Anterior cingulate cortex (tissue), 58 donors: ENCODE data around the gene PIK3R5.
A peak's percentile ranks its signal among the peaks of the same experiment; 100 is the strongest.

ENCODE experiments used
- DNase-seq, 58 donors: peaks; one replicate each; lab custom pipeline; 2025; lab: John Stamatoyannopoulos, UW

Gene PIK3R5

DNA sequence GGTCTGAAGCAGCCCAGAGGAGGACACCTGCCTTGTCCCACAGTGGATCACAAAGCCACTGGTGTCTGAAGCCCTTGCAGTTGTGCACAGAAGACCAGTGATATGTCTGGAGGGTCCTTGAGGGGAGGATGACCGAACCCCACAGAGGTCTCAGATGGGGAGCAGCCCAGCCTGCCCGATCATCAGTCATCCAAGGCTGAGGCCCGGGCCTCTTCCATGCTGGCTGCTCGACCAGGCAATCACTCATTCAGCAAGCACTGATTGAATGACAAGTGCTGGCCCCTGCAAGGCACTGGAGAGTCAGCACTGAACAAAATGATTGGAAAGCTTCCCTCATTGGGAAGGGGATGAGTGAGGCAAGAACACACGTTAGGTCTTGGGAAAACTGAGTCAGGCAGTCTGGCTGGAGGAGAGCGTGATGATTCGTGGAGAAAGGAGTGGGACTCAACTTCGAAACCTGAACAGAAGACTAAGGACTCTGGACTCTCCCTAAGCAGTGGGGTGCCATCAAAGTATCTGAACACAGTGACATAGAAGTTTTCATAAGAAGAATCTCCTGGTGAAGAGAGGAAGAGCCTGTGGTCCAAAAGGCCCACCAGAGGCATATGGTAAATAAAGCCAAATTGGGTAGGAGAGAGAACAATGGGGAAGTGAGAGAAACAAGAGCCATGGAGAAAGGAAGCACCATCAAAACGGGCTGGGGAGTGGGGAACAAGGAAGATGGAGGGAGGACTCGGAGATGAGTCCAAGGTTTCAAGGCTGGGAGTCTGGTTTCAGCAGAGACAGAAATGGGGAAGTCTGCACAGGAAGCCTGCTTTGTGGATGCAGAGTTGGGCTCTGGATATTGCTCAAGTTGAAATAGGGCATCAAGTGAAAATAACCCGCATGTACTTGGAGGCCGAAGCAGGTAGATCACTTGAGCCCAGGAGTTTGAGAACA lies 10.2 kb downstream of the PIK3R5 start:
- DNase-seq: peak in 5 of 58 donors; percentile 5 to 23 (median 12)

DNA sequence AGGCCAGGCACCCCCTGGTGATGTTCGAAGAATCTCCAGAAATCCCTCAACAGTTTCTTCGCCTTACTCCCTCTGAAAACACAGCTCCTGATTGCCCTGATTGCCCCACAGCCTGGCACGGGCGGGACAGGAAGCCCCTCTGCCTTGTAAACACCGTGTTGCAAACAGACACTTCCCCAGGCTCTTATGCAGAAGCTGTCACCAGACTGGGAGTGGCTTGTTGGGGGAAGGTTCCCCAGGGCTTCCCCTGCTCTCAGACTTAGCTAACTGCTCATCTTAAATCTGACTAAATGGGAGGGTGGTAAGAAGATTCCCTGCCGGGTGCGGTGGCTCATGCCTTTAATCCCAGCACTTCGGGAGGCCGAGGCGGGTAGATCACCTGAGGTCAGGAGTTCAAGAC lies 11.2 kb downstream of the PIK3R5 start:
- DNase-seq: peak in 12 of 58 donors; percentile 3 to 50 (median 21)

DNA sequence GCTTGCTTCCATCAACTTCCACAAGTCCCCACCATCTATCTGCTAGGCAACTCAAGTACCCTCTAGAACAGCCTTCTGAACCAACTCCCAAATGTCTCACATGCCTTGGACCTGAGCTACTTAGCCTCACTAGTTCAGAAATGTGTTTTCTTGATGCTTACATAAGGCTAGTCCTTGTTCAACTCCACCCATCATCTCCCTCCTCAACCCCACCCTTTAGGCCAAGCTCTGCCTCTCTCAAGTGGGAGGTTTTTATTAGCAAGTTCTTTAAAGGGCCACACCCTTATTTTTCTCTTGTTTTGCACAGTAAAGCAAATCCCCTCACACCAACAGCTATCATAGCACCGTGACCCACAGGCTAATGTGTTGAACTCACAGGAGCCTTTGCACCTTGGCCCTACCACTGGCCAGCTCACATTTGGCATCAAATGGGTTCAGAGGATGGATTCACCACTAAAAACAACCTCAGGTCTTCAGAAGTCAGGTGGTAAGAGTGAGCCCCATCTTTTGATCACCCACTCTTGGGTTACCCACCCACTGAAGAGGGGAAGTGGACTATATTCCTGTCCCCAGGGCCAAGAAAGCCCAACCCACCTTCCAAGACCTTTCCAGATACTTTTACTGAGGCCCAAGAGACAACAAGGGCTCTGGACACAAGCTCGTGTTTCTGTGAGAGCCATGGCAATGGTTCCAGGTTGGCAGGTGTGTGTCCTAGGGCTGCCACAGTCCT lies 12.2 kb downstream of the PIK3R5 start:
- no peak for DNase-seq

DNA sequence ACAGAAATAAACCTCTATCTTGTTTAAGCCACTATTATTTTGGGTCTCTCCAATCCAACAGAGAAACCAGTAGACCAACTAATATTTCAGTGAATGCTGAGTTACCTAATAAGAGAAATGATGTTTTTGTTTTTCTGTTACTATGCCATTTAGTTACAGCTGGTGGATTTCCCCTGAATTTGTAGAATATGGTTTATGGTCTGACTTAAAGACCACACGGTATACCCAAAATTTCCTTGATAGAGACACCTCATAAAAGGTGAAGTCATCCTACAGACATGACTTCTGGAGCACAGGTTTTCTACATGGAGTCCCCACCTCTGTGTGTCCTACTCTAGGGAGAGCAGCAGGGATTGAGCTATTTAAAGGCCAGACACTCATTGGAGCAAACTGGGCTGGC lies 13.3 kb downstream of the PIK3R5 start:
- no peak for DNase-seq

DNA sequence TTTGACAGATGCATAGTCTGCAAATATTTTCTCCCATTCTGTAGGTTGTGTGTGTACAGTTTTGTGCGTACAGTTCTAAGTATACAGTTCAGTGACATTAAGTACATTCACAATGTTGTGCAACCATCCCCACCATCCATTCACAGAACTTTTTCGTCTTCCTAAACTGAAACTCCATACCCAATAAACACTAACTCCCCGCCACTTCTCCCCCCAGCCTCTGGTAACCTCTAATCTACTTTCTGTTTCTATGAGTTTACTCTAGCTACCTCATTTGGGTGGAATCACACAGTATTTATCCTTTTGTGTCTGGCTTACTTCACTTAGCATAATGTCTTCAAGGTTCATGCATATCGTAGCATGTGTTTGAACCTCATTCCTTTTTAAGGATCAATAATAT lies 14.3 kb downstream of the PIK3R5 start:
- DNase-seq: no peak

DNA sequence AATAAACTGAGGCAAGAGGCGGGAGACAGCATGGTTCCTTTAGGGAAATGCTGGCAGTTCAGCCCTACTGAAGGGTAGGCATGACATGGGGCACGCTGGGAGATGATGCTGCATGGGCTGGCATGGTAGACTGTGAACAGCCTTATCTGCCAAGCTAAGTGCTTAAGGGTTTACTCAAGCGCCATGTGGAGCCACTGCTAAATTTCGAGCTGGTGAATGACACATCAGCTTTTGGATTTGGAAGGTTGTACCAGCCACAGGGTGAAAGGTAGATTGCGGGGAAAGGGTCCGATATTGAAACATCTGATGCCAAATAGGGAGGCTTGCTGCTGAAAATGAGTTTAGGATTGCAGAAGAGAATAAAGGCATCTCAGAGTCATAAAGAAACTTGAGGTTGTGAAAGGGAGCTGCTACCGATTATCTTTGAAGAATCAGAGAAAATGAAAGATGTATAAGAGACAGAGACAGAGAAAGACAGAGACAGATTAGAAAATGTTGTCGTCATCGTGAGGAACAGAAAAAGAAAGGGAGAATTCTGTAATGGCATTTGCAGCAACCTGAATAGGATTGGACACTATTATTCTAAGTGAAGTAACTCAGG lies 16.3 kb downstream of the PIK3R5 start:
- no peak for DNase-seq

DNA sequence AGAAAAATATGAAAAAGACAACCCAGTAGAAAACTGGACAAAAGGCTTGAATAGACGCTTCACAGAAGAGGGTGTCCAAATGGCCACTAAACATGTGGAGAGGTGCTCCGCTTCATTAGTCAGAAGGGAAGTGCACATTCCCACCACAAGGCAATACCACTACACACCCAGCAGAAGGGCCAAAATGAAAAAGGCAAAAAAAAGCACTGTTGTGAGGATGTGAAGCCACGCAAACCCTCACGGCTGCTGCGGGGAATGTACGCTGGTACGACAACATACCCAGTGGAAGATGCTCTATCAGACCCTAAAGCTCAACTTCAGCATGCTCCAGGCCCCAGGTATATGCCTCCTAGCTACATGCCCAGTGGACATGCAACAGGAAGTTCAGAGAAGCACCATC lies 17.0 kb downstream of the PIK3R5 start:
- no peak for DNase-seq

DNA sequence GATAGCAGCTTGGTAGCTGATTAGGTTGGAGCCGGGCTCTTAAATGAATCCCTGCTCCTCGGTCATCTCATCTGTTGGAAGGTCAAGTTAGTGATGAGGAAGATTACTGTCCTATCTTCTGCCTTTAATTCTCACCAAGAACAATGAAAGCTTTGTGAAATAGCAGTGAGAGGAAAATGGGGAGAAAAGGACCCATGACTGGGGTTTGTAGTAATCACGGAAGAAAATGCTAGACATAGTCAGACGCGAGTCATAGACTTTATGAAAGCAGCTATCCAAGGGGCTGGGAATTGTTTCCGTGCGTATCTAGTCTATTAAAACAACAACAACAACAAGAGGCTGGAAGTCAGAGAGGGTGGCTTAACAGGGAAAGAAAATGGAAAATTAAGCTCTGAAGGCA lies 18.3 kb downstream of the PIK3R5 start:
- DNase-seq: no peak

DNA sequence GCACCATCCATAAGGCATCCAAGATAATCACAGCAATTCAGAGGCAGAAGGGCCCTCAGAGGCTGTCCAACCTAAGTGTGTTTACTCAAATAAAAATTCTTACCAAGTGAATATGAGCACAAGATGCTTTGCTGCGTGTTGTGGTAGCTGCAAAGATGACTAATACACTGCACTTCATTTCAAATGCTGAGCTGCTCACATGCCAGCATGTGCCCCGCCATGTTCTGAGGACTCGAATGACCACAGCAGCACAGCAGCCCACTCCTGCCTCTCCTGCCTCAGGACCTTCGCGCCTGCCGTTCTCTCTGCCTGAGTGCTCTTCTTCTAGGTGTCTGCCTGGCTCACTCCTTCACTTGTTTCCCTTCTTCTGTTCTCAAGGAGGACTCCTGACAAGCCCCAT lies 19.0 kb downstream of the PIK3R5 start:
- DNase-seq: no peak

DNA sequence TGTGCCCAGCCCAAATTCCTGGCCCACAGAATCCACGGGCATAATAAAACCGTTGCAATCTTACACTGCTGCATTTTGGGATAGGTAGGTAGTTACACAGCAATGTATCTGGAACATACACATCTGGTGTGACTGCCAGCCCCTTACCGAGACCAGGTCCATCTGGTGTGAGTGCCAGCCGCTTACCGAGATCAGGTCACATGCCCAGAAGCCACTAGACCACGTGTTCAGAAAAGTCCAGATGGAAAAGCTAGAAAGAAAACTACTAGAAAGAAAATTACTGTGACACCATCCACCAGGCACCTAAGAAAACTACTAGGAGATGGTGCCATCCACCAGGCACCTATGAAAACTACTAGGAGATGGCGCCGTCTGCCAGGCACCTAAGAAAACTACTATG lies 19.4 kb downstream of the PIK3R5 start:
- DNase-seq: no peak

DNA sequence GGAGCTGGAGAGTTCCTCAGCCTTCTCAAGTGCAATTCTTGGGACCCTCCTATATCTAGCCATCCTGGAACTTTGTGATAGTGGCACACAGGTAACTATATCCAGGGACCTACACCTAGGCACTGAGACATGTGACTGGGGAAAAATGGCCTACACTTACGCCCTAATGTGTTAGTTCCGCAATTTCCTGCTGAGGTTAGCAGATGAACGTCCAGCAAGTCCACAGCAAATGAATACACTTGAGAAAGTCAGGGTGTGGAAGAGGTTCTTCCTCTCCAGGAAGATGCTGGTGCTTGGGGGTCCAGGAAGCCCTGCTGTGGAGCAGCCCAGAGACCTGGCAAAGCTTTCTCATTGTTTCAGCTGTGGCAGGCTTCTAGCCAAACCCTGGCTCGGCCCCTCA lies 20.8 kb downstream of the PIK3R5 start:
- no peak for DNase-seq

DNA sequence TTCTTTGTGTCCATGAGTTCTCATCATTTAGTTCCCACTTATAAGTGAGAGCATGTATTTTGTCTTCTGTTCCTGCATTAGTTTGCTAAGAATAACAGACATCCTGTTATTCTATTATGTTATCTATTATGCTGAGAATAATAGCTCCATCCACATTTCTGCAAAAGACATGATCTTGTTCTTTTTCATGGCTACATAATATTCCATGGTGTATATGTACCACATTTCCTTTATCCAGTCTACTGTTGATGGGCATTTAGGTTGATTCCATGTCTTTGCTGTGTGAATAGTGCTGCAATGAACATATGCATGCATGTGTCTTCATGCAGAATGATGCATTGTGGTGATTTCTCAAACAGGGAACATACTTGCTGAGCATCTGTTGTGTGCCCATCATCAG lies 21.4 kb downstream of the PIK3R5 start:
- DNase-seq: no peak

DNA sequence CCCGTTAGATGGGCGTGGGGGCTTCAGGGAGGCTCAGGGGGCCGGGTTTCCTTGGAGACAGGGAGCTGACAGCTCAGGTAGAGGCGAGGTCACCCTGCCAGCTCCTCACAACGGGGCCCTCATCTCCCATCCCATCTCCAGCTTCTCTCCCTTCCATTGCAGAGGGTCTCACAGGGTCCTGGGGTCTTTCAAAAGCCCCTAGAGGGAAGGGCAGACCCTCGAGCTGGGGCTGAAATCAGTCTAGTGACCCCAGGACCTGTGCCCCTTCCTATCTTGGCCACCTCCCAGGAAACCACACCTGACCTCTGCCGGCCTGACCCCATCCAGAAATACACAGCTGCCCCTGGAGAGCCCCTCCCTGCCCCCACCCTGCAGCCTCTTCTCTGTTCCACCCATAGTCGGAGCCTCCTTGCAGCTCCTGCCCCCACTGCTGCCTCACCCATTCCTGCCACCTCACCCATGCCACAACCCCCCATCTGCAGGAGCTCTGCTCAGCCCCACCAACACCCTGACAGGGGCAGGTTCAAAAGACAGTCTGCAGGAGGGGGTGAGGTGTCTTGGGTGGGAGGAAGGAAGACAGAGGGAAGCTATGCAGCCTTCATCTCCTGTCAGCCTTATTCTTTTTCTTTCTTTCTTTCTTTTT lies 23.4 kb downstream of the PIK3R5 start:
- DNase-seq: no peak

DNA sequence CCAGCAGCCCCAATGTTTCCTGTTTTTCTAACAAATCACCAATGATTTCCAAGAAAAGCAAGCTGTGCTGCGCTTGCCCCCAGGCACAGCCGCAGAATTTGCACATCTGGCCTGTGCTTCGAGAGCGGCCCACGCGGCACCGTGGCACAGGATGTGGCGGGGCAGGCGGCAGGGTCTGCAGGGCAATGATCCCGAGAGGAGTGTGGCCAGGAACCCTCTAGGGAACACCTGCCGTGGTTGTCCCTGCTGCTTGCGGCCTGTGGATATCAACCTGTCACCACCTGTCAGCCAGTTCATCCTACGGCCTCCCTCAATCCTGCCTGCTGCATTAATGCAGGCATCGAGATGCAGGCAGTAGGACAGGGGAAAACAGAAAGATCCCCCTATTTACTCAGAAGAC lies 24.0 kb downstream of the PIK3R5 start:
- no peak for DNase-seq

DNA sequence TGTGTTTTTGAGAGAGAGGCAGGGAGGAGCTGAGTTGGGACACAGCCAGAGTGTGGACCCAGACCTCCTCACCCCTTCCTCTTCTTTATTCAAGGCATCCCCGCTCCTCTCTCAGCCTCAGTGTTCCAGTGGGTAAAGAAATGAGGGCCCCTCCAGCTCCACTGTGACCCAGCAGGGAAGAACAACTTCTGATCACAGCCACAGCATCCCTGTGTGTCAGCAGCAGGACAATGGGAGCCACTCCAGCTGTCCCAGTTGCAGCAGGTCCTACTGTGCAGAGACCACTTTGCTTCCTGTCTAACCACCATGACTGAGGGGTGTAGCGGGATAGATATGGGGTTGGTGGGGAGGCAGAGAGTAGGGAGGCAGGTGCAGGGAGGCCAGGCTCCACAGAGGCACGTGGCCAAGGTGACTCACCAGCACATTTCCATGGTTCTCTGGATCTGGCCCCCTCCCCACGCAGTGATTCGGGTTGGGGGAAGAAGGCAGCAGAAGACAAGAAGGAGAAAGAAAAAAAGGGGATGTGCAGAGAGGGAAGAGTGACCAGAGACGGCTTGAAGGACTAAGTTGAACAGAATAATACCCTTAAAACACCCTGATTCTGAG lies 24.5 kb downstream of the PIK3R5 start:
- DNase-seq: no peak

DNA sequence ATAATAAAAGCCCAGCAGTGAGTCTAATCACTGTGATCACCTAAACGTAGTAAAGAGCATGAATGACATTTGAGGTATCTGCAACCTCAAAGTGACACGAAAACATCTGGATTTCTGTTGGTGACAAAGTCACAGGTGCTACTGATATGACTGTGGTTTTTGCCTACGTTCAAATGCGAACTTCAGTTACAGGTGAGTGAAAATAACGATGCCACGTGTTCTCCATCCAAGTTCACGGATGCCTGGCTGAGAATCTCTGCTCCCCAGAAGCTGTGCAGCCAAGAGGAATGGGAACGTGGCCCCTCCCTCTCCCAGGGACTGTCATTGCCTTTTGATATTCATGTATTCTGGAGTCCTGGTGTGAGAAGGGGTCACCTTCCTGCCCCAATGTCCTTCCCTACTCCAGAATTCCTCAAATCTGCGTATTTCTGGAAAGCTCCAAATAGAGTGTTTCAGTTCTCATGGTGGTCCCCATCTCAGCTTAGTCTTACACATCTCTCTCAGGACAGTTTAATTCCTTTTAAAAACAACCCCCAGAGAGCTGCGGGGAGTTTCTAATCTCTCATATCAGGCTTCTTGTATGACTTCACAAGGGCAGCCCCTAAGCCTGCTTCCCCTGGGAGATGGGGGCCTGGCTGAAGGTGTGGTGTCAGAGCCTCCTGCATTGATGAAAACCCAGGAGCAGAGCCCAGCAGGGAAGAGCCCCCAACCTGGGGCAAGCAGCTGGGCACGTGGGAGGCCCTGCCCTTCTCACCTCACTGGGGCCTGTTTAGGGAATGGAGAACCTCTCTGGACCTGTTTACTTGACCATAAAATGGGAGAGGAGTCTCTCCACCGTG lies 25.8 kb downstream of the PIK3R5 start:
- DNase-seq: no peak

DNA sequence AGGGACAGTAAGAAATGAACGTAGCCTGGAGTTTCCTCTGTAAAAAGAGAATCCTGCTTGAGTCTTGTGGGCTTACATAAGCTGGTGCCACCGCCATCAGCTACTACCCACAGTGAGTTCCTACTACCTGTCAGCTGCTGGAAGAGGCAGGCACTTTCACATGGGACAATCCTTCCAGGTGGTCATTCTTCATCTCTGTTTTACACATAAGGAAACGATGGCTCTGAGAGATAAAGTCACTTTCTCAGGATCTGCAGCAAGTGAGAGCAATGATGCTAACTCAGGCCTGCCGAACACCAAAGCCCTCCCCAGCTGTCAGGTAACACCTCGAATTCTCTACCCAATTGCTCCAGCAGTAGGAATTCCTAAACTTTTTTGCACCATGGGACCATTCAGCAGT lies 26.6 kb downstream of the PIK3R5 start:
- DNase-seq: no peak

DNA sequence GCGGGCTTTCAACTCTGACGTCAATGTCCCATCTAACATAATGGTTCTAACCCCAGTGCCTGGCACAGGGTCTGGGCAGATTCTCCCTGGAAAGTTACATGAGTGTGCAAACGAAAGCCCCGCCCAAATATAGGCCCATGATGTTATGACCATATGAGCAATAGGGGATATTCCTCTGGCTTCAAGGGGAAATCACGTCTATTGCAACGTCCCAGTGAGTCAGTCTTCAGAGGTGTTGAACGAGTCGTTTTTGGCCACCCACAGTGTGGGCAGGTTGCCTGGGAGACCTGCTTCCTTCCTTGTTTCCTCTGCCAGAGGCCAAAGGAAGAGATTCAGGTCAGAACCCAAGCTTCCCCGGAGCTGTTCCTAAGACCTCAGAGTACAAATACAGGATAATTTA lies 30.3 kb downstream of the PIK3R5 start:
- no peak for DNase-seq

DNA sequence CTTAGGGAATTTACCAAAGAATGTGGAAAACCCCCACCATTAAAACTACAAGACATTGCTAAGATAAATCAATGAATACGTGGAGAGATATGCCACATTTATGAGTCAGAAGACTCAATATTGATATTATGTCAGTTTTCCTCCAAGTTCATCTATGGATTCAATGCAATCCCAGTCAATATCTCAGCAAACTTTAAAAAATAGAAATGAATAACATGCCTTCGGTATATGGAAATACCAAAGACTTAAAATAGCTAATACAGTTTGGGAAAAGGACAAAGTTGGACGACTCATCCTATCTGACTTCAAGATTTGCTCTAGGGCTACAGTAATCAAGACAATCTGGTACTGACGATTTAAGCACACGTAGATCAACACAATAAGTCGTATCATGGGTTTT lies 31.2 kb downstream of the PIK3R5 start:
- no peak for DNase-seq

DNA sequence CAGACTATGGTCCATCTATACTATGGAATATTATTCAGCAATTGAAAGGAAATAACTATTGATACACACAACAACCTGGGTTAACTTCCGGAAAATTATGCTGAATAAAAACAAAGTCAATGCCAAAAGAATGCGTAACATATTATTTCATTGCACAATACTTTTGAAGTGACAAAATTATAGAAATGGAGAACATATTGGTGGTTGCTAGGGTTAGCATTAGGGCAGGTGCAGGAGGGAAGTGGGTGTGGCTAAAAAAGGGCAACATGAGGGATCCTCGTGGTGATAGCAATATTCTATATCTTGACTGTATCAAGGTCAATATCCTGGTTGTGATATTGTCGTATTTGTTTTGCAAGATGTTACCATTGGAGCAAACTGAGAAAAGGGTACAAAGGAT lies 34.9 kb downstream of the PIK3R5 start:
- no peak for DNase-seq
